Glomerular visceral epithelial cell (primary cell): ENCODE measurements around the gene CEP131.
A peak's percentile ranks its signal among the peaks of the same experiment; 100 is the strongest.

Experiments used
- DNase-seq: peaks from one replicate; pipeline ENCODE4 v3.0.0-alpha.2; 2016; ENCODE audit errors: extremely low spot score

The CEP131 gene

DNA sequence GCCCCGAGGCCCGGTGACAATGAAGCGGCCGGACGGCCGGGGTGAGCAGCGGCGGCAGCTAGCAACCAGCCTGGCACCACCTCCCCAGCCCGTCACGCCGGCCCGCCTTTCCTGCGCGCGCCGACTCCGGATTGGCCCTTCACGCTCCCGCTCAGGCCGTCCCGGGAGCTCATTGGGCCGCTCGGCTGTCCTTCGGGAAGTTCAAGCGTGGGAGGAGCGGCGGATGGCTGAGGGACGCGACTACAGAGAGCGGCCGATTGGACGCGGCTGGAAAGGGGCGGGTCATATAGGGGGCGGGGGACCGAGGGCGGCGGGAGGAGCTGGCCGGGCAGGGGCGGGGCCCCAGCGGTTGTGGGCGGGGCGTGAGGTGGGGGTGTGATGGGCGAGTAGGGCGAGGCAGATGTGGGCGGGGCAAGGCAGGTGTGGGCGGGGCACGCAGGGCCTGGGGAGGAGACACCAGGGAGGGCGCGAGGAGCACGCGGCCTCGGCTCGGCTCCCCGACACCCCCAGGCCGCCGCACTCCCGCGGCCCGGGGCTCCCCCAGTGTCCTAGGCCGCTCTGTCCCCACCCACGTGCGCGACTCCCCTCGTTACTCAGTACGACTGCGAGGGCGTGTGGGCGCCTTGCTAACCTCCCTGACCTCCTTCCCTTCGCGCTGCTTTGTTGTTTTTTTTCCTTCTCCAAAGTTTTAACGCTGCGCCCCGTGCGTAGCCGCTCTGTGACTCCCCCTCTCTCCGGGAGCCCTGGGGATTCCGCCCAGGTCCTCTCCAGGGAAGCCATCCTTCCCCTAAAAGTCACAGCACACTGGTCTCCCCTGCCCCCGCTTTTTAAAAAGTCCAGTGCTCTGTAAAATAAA, at the start of gene CEP131:
Gene CEP131, minus strand, starts transcription at position 60 of the 856 bp plus-strand sequence. CDS start 2,909 bp downstream, outside the sequence.
- DNase-seq, result peak; percentile 99

DNA sequence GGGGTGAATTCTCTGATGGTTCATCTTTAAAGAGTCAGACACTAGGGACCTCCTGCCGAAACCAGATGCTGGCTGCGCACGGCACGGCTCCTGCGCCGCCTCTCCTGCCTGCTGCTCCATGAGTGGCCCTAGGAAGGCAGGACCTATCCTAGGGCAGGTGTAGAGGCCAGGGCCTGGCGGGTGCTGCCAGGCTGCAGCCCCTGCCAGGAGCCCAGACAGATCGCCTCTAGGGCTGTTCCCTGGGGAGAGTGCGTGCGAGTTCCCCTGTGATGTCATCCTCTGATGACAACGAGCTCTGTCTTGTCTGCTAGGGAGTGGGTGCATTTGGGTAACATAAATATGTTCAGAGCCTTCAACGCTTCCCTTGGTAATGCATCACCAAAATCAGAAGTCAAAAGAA, 48.5 kb upstream of the CEP131 start:
- DNase-seq, result no peak

DNA sequence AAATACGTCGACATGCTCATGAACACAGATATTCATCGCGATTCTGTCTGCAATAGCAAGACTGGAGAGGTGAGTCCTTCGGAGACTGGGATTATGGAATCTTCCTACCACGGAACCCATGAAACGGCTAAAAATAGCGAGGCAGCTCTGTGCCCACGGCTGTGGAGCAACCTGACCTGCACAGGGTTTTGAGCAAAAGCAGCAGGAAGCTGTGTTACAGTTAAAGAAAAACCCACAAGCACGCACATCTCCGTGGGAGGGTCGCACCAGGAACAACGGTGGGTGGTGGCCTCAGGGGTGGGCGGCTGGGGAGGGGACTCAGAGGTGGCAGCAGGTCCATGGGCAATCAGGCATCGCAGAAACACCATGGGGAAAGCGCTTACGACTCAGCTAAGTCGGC, 47.5 kb upstream of the CEP131 start:
- DNase-seq, result no peak

DNA sequence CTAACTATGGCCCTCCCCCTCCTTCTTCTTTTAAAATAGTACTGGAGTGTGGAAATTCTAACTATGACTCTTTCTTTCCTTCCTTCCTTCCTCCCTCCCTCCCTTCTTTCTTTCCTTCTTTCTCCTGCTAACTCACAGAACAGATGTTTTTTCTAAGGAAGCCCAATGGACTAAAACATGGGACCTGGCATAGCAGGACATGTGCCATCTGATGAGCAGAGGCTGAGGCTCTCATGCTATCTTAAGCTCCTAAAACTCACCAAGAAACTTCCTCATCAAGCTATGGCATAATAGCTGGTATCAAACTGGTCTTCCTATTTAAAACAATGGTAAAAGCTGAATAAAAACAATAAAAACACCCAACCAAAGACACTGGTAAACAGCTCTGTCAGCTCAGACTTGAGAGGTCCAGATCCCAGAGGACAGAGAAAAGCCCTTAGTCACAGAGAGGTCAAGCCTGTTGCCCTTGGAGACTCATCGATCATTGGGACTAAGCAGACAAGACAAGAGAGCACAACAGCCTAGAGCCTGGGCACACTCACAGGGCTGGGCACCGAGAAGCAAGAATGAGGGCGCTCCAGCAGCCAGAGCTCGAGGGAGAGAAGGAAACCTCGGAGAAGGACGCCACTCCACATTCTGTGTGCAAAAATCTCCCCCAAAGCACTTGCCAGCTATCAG, 44.8 kb upstream of the CEP131 start:
- no peak for DNase-seq

GRCh38 chr17:81265576-81265975, 42.8 kb upstream of the CEP131 start:
- no peak for DNase-seq

GRCh38 chr17:81264640-81265039, 41.9 kb upstream of the CEP131 start:
- DNase-seq, result no peak

DNA sequence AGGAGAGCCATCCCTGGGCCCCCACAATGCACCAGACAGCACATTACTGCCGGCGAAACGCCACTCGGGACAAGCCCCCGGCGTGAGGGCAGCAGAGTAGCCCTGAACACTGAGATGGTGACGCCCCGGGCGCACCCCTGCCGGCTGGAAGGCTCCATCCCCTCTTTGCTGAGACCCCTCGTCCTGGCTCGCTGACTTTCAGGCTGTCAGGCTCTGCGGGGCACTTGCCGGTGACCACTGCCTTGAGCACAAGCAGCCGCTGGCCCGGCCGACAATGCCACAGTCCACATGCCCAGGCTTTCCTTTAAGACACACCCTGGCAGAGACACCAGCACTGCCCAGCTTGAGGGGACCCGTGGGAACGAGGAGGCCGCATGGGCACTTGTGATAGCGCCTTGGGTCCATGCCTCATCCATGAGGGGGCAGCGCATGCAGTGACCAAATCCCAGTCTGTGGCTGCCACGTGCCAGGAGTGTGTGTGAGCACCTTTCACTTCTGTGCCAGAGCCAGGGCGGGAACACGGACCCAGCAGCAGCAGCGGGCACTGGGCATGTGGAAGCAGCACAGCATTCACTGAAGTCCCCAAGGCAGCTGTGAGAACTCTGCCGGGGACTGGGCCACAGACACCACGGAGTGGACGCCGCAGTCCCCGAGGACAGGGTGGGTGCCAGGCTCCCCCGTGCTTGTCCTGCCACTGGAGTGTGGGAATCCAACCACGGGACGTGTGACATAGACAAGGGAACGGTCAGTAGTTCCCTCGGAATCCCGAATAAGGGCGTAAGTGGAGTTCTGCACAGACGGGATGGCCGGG, 40.8 kb upstream of the CEP131 start:
- no peak for DNase-seq

- DNase-seq, result no peak
Observed at GRCh38 chr17:81261582-81262336, 39.0 kb upstream of the CEP131 start.

DNA sequence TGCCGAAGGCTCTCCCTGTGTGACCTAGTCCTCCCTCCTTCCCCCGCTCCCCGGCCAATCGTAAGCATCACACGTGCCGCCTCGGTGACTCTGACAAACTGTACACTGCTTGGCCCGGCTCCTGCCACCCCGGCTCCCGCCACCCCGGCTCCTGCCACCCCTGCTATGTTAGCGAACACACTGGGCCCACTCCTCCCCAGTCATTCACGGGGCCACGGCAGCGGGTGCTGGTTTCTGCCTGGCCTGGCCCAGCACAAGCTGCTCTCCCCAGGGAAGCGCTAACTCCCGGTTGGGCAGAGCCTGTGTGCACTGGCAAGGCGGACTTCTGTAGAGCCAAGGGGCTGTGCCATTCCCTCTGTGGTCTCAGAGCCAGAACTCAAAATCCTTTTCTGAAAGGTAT, 38.3 kb upstream of the CEP131 start:
- DNase-seq, result no peak

GRCh38 chr17:81260641-81261040, 37.9 kb upstream of the CEP131 start:
- DNase-seq, result no peak

DNA sequence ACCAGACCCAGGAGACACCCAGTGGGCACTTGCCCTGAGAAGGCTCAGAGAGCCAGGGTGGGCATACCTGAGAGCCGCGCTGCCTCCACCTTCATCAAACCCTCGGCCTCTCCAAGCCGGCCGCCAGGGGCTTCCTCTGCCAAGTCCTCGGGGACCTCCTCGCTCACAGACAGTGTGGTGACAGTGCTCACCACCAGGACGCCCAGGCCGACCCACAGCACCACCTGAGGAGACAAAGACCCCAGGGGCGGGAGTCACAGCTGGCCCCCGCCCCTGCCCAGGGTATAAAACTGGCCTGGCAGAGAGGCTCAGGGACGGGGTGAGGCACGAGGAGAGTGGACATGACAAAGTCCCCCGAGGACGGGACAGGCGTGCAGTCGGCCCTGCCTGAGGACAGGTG, 37.4 kb upstream of the CEP131 start:
- no peak for DNase-seq

DNA sequence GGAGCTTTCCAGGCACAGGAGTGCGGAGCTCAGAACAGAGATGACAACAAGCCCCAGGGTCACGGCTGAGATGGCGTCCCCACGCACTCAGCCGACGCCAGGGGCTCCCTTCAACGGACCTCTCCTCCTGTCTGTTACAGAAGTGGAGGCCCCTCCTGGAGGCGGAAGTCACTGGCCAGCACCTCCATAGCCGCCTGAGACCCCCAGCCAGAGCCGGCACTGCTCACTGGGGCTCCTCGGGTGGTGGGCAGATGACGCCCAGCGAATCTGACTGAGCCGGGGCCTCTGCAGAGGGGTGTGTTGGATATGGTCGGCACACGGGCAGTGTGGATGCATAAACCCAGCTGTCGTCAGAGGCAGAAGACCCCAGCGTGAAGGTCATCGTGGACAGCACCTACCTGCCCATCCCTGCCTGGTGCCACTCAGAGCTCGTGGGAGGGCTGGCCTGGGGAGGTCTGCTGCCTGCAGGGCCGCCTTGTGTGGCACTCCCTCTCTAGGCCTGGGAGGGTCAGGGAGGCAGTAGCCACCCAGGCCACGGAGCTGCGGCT, 36.4 kb upstream of the CEP131 start:
- DNase-seq, result no peak

DNA sequence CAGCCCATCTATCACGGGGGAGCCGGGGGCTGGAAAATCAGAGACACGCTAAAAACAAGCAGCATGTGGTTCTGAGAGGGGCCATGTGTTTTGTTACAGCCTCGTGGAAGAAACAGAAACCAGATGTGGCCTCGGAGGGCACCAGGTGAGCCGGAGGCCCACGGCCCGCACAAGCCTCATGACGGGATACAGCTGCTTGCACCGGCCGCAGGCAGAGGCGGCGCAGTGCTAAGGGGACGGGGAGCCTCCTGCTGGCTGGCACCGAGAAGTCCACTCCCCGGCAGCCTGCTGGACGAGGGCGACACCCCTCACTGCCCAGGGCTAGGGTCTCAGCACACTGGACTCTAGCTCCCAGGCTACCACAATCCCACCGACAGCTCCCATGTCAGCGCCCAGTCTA, 35.5 kb upstream of the CEP131 start:
- no peak for DNase-seq

DNA sequence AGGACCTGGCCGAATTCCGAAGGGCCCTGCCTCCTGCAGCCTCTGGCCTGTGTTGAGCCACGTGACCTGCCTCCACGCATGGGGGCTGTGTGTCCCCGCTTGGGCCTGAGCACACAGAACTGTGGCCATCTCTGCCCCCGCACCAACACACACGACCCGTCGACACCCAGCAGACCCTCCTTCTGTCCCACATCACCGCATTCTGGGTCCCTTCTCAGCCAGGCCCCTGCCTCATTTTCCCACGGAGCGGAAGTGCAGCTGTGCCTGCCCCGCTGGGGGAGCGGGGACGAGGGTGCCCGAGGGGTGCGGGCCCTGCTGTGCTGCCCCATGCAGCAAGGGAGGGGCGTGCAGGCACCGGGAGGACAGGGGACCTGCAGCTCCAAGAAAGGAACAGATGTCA, 34.8 kb upstream of the CEP131 start:
- DNase-seq, result no peak

- DNase-seq, result peak; percentile 88
Observed at GRCh38 chr17:81256616-81257015, 33.9 kb upstream of the CEP131 start.

DNA sequence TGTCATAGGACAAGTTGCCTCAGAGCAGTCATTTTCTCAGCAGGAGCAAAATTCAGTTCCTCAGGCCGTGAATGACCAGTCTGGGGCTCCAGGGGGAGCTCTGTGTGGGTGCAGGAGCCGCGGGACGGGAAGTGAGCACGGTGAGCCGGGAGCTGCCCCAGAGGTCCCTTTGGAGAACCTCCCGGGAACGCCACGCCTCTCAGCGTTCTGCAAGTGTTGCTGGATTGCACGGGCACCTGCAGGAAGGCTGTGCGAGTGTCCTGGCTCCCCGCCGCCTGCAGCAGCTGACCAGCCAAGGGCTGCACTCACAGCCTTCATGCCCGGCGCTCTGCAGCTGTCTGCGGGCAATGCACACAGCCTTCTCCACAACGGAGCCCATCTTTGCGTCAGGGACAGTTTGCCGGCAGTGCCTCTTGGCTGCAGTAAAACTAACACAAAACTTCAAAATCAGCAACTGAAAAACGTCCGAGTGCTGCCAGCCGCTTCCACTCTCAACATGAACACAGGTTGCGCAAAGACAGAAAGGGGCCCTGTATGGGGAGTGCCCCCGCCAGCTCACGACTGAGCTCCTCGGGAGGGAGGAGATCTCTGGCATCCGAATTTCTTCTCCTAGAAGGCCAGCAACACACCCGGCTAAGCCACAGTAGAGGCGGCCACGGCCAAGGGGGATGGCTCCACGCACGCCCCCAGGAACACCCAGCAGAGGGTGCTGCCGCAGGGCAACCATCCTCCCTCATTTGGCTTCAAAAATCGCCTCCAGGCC, 32.4 kb upstream of the CEP131 start:
- DNase-seq, result peak; percentile 84

GRCh38 chr17:81253358-81254131, 30.8 kb upstream of the CEP131 start:
- DNase-seq, result peak; percentile 37

- DNase-seq, result no peak
Observed at GRCh38 chr17:81252987-81253329, 30.2 kb upstream of the CEP131 start.

DNA sequence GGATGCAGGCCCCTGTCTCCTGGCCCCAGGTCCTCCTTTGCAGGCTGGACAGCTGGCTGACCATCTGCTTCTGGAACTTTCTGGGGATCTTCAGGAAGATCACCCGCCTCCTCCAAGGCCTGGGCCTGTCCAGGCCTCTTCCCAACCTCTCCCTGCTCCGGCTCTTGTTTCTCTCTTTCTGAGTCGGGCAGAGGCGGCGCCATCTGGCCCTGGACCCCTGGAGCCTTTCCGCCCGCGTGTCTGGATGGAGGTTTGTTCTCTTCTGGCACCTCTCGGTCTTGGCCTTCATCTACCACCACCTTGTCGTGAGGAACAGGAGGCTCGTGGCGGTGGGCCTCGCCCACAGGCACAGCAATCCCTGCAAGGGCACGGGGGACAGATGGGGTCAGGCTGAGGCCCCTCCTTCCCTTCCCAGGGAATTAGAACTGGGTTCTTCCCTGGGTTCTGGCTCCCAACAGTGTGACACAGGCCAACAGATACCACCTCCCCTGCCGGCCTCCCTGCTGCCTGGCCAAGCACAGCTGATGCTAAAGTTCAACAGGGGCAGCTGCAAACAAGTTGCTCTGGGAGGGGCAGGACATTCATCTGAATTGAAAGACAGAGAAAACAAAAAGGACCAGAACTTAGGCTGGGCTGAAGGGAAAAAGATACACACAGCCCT, 29.7 kb upstream of the CEP131 start:
- DNase-seq, result no peak
